Activated T-helper 1 cell treated with anti-CD3 and anti-CD28 coated beads, Interleukin-12 subunit alpha, Interleukin-12 subunit beta, Interleukin-2, Interleukin-4 antibody, amounts not matched to agents 30 ng/mL and 10 ng/mL and 1 ng/mL, durations not matched to agents 14 hours and 24 hours and 36 hours (primary cell): ENCODE results near the gene IFNGR2. TPM values are rescaled to one million over a fixed set of nuclear protein-coding genes. Genes with fewer than 3 reads are reported as not detected.
"Not testable (repeated sequence)": the region's sequence is repeated elsewhere in the genome, so short reads cannot be mapped to it uniquely, and the experiment has no call there.

Source experiments
- DNase-seq: peaks from one replicate; pipeline ENCODE4 v3.0.0; 2021; ENCODE audit warnings: low spot score
- H3K27ac Mint-ChIP-seq: one replicate; pipeline ENCODE4 v1.8.0; 2021; ENCODE audit warnings: mild to moderate bottlenecking, mixed read lengths
- H3K27me3 Mint-ChIP-seq: one replicate; pipeline ENCODE4 v1.8.0; 2022; ENCODE audit warnings: mild to moderate bottlenecking, moderate library complexity, mixed read lengths; ENCODE audit not compliant: insufficient read depth
- H3K36me3 Mint-ChIP-seq: one replicate; pipeline ENCODE4 v1.8.0; 2021; ENCODE audit warnings: low read depth, mixed read lengths
- H3K4me1 Mint-ChIP-seq: one replicate; pipeline ENCODE4 v1.8.0; 2021; ENCODE audit warnings: low read depth, mixed read lengths
- H3K4me3 Mint-ChIP-seq: one replicate; pipeline ENCODE4 v1.8.0; 2021; ENCODE audit warnings: mild to moderate bottlenecking, moderate library complexity, mixed read lengths
- H3K9me3 Mint-ChIP-seq: one replicate; pipeline ENCODE4 v1.8.0; 2021; ENCODE audit warnings: mixed read lengths
- intact Hi-C: fragments of 100-400 bp; cut with micrococcal nuclease; formaldehyde crosslinking; loops from one replicate; pipeline ENCODE4 v1.15.1; 2024
- total RNA-seq: library from RNA; stranded (reverse); gene quantifications from 2 replicates; pipeline ENCODE4 v1.2.3, GENCODE V29; 2022

Gene IFNGR2
- total RNA-seq, 1 donor from 2014 or later: 3.7 TPM

DNA sequence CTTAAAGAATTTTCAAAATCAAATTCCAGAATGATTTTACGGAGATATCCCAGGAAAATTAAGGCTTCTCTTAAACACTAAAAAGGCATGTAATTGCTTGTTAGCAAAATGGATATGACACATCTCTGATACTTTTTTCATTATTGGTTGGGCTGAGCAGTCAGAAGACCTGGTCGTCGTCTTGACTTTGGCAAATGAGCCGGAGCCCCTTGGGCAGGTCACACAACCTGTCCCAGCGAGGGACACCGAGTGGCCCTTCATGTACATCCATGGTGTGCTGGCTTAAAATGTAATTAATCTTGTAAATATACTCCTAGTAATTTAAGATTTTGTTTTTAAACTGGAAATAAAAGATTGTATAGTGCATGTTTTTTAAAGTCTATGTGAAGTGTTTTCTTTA is 33.9 kb downstream of the IFNGR2 start:
- Mint-ChIP-seq H3K4me1 (peaks cover 31% of the 10 kb centered on the region), H3K36me3 (peaks cover 32% of the 10 kb centered on the region), H3K27me3 (peaks cover 4% of the 10 kb centered on the region), H3K4me3 (no peak overlapping the region), H3K9me3 (no peaks in the 10 kb centered on the region), H3K27ac (no peak overlapping the region)
- no peak for DNase-seq
- intact Hi-C loops: loop anchor here (5.0 to 10.0 kb wide), 2 partner anchors 180 to 502 kb away; no protein-coding TSS in a partner anchor

GRCh38 chr21:33441489-33442477 is 38.6 kb downstream of the IFNGR2 start:
- Mint-ChIP-seq H3K27ac (no peak overlapping the region), H3K36me3 (peaks cover 9% of the 10 kb centered on the region), H3K27me3 (peaks cover 2% of the 10 kb centered on the region), H3K4me3 (no peak overlapping the region), H3K4me1 (peaks cover 3% of the 10 kb centered on the region), H3K9me3 (no peaks in the 10 kb centered on the region)
- no peak for DNase-seq
- intact Hi-C loops: no loop called here

- H3K36me3 Mint-ChIP-seq: peaks cover 6% of the 10 kb centered on the region
- no peak overlapping the region for H3K27ac Mint-ChIP-seq
- DNase-seq: no peak
- intact Hi-C loops: no loop called here
- no peak overlapping the region for H3K4me3 Mint-ChIP-seq
- peaks cover 3% of the 10 kb centered on the region for H3K4me1 Mint-ChIP-seq
- peaks cover 2% of the 10 kb centered on the region for H3K27me3 Mint-ChIP-seq
- H3K9me3 Mint-ChIP-seq: no peaks in the 10 kb centered on the region
Measured at GRCh38 chr21:33443194-33443593, 40.0 kb downstream of the IFNGR2 start.

GRCh38 chr21:33444499-33444898 is 41.3 kb downstream of the IFNGR2 start:
- Mint-ChIP-seq H3K27ac (no peak overlapping the region), H3K4me3 (no peak overlapping the region), H3K27me3 (peaks cover 2% of the 10 kb centered on the region), H3K4me1 (peaks cover 3% of the 10 kb centered on the region), H3K36me3 (peaks cover 6% of the 10 kb centered on the region), H3K9me3 (no peaks in the 10 kb centered on the region)
- intact Hi-C loops: loop anchor here (2.0 kb wide), 1 partner anchor 178 kb away; the partner anchor contains the start of gene IL10RB
- no peak for DNase-seq

- H3K4me1 Mint-ChIP-seq, intact Hi-C loops, H3K27me3 Mint-ChIP-seq, H3K4me3 Mint-ChIP-seq, H3K9me3 Mint-ChIP-seq, H3K27ac Mint-ChIP-seq, H3K36me3 Mint-ChIP-seq, DNase-seq: not testable (repeated sequence)
Measured at GRCh38 chr21:33446620-33447019, 43.4 kb downstream of the IFNGR2 start.

DNA sequence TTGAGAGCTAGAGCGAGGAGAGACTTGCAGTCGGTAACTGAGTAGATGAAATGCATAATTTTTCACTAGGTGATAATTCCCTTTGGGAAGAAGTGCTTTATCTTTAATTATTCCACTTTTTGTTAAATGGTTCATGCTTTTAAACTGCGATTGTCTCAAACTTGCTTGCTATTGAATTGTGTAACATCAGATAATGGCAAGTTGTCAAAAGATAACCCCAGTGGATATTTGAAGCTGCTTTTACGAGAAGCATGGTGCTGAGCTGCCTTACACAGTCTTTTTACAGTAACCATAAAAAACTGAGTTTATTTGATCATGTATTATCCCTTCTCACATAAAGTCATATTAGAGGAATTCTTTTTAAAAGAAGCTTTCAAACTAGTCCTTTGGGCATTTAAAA is 46.4 kb downstream of the IFNGR2 start:
- H3K4me1 Mint-ChIP-seq: peaks cover 3% of the 10 kb centered on the region
- no peak overlapping the region for H3K4me3 Mint-ChIP-seq
- H3K9me3 Mint-ChIP-seq: no peaks in the 10 kb centered on the region
- intact Hi-C loops: no loop called here
- no peak overlapping the region for H3K27ac Mint-ChIP-seq
- H3K36me3 Mint-ChIP-seq: peaks cover 8% of the 10 kb centered on the region
- DNase-seq: no peak
- no peaks in the 10 kb centered on the region for H3K27me3 Mint-ChIP-seq

GRCh38 chr21:33451634-33452071 is 48.4 kb downstream of the IFNGR2 start:
- peaks cover 6% of the 10 kb centered on the region for H3K36me3 Mint-ChIP-seq
- intact Hi-C loops: no loop called here
- H3K4me3 Mint-ChIP-seq: no peak overlapping the region
- no peaks in the 10 kb centered on the region for H3K9me3 Mint-ChIP-seq
- no peak overlapping the region for H3K27ac Mint-ChIP-seq
- no peak for DNase-seq
- H3K27me3 Mint-ChIP-seq: no peaks in the 10 kb centered on the region
- H3K4me1 Mint-ChIP-seq: no peaks in the 10 kb centered on the region

- H3K36me3 Mint-ChIP-seq: peaks cover 6% of the 10 kb centered on the region
- no peaks in the 10 kb centered on the region for H3K4me1 Mint-ChIP-seq
- intact Hi-C loops: no loop called here
- H3K27ac Mint-ChIP-seq: no peak overlapping the region
- no peaks in the 10 kb centered on the region for H3K9me3 Mint-ChIP-seq
- DNase-seq: no peak
- no peak overlapping the region for H3K4me3 Mint-ChIP-seq
- no peaks in the 10 kb centered on the region for H3K27me3 Mint-ChIP-seq
Measured at GRCh38 chr21:33452362-33452761, 49.1 kb downstream of the IFNGR2 start.

GRCh38 chr21:33455686-33456446 is 52.7 kb downstream of the IFNGR2 start:
- intact Hi-C loops: no loop called here
- Mint-ChIP-seq H3K4me1 (no peaks in the 10 kb centered on the region), H3K4me3 (no peak overlapping the region), H3K36me3 (peaks cover 8% of the 10 kb centered on the region), H3K9me3 (no peaks in the 10 kb centered on the region), H3K27me3 (no peaks in the 10 kb centered on the region), H3K27ac (no peak overlapping the region)
- DNase-seq: no peak

DNA sequence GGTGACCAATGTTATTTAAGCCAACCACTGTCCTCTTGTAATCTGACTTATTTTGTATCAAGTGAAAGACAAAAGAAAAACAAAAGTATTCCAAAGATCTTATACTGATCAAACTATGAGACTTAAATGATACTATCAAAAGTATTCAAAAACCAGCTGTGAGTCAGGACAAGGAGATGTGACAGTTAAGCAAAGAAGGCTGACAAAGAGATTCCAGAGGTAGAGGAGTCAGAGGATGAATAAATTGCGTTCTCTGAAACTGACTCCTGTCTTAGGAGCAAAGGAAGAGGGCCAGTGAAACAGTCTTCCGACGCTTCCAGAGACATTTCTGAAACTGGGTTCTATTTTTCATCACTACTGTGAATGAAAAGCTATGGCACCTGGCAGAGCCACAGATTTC is 55.6 kb downstream of the IFNGR2 start:
- Mint-ChIP-seq H3K27me3 (no peaks in the 10 kb centered on the region), H3K27ac (no peak overlapping the region), H3K4me1 (no peaks in the 10 kb centered on the region), H3K9me3 (no peaks in the 10 kb centered on the region), H3K4me3 (no peak overlapping the region), H3K36me3 (peaks cover 2% of the 10 kb centered on the region)
- no peak for DNase-seq
- intact Hi-C loops: no loop called here

- H3K27me3 Mint-ChIP-seq: no peaks in the 10 kb centered on the region
- H3K4me3 Mint-ChIP-seq: no peak overlapping the region
- no peaks in the 10 kb centered on the region for H3K4me1 Mint-ChIP-seq
- peaks cover 2% of the 10 kb centered on the region for H3K36me3 Mint-ChIP-seq
- intact Hi-C loops: no loop called here
- no peak for DNase-seq
- H3K27ac Mint-ChIP-seq: no peak overlapping the region
- H3K9me3 Mint-ChIP-seq: no peaks in the 10 kb centered on the region
Measured at GRCh38 chr21:33461538-33462250, 58.5 kb downstream of the IFNGR2 start.

DNA sequence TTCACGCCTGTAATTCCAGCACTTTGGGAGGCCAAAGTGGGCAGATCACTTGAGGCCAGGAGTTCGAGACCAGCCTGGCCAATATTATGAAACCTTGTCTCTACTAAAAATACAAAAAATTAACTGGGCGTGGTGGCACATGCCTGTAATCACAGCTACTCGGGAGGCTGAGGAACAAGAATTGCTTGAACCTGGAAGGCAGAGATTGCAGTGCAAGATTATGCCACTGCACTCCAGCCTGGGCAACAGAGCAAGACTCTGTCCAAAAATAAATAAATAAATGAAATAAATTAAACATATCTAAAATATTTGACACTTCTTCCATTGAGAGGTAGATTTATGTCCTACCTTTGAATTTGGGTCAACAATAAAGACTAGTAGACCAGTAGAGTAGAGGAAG is 66.0 kb downstream of the IFNGR2 start:
- H3K36me3 Mint-ChIP-seq, H3K9me3 Mint-ChIP-seq, intact Hi-C loops, H3K27me3 Mint-ChIP-seq, H3K4me1 Mint-ChIP-seq, DNase-seq, H3K27ac Mint-ChIP-seq, H3K4me3 Mint-ChIP-seq: not testable (repeated sequence)
